Endothelial cell of umbilical vein (primary cell): ENCODE results near the gene BLTP2. TPM values are rescaled to one million over a fixed set of nuclear protein-coding genes. Genes with fewer than 3 reads are reported as not detected.

ENCODE experiments used
- BruUV-seq: library from RNA; stranded (reverse); fragments of 400-500 nt; replicated peaks from 2 replicates; lab custom pipeline; 2021; lab: Mats Ljungman, UMichigan
- CTCF ChIA-PET: fragments of 300-600, 350-600 bp; sonication (Branson Sonifier 250); formaldehyde crosslinking; loops from one replicate; lab custom pipeline; 2021; ENCODE audit warnings: antibody characterized with exemption, inconsistent platforms; lab: Charles Lee
- POLR2A ChIA-PET: fragments of 300-600, 350-600 bp; sonication (Branson Sonifier 250); formaldehyde crosslinking; loops from one replicate; lab custom pipeline; 2021; ENCODE audit warnings: antibody characterized with exemption, inconsistent platforms; lab: Charles Lee
- DNase-seq: peaks from one replicate; pipeline ENCODE4 v3.0.0-alpha.2; 2011; ENCODE audit warnings: low read depth, low spot score
- FAIRE-seq: peaks from 2 replicates; lab custom pipeline; 2011; peaks lifted over from hg19 to GRCh38; lab: Jason Lieb, UNC
- H2AFZ ChIP-seq: 2 replicates; pipeline ENCODE4 v1.6.0; 2012; ENCODE audit warnings: low read depth, low read length, control low read depth, inconsistent platforms
- H3K27ac ChIP-seq: 2 replicates; pipeline ENCODE4 v1.5.1; 2011; ENCODE audit warnings: low read depth, mild to moderate bottlenecking, control low read depth, low read length, moderate library complexity; ENCODE audit not compliant: insufficient read depth
- H3K27me3 ChIP-seq, 2 experiments: 2 replicates each; pipeline versions ENCODE4 v1.6.0 to v1.6.1; 2011; ENCODE audit warnings: low read length in 2 of 2, mixed read lengths in 1 of 2; ENCODE audit not compliant: control insufficient read depth in 2 of 2, insufficient read depth in 2 of 2
- H3K36me3 ChIP-seq, 2 experiments: 2 replicates in 1 of 2; 3 replicates in 1 of 2; pipeline ENCODE4 v1.5.1; 2011; ENCODE audit warnings: low read length in 2 of 2, mild to moderate bottlenecking in 1 of 2, moderate library complexity in 1 of 2; ENCODE audit not compliant: control insufficient read depth in 2 of 2, insufficient read depth in 2 of 2; ENCODE audit errors: extremely low read depth in 1 of 2
- H3K4me1 ChIP-seq: 3 replicates; pipeline ENCODE4 v1.5.1; 2011; ENCODE audit warnings: mild to moderate bottlenecking, low read length; ENCODE audit not compliant: control insufficient read depth, insufficient read depth; ENCODE audit errors: extremely low read depth
- H3K4me2 ChIP-seq: 2 replicates; pipeline ENCODE4 v1.6.1; 2011; ENCODE audit warnings: low read length, control low read depth, mixed read lengths; ENCODE audit not compliant: insufficient read depth
- H3K4me3 ChIP-seq, 3 experiments: fragments of 200-600 bp in 1 of 3; sonication (generic), shearing (Covaris generic) in 1 of 3; replicated peaks in 1 of 3; 2 replicates each; pipeline ENCODE4 v1.5.1; 2011 to 2016; ENCODE audit warnings: control low read depth in 3 of 3, low read length in 3 of 3, mild to moderate bottlenecking in 2 of 3, inconsistent platforms in 1 of 3, low read depth in 1 of 3, moderate library complexity in 1 of 3; ENCODE audit not compliant: insufficient read depth in 1 of 3
- H3K79me2 ChIP-seq: 2 replicates; pipeline ENCODE4 v1.6.0; 2012; ENCODE audit warnings: low read length, inconsistent platforms; ENCODE audit not compliant: control insufficient read depth, insufficient read depth
- H3K9ac ChIP-seq: replicated peaks from 2 replicates; pipeline ENCODE3; 2011; ENCODE audit warnings: low read length, control low read depth; ENCODE audit not compliant: insufficient read depth; ENCODE audit errors: extremely low read depth
- H3K9me1 ChIP-seq: replicated peaks from 3 replicates; pipeline ENCODE4 v1.6.0; 2011; ENCODE audit warnings: mild to moderate bottlenecking, low read length; ENCODE audit not compliant: control insufficient read depth, insufficient read depth; ENCODE audit errors: extremely low read depth
- H3K9me3 ChIP-seq: replicated peaks from 2 replicates; pipeline ENCODE4 v1.5.1; 2012; ENCODE audit warnings: low read length, inconsistent platforms; ENCODE audit not compliant: control insufficient read depth, insufficient read depth
- H4K20me1 ChIP-seq: replicated peaks from 2 replicates; pipeline ENCODE3; 2011; ENCODE audit warnings: mild to moderate bottlenecking, low read length; ENCODE audit not compliant: control insufficient read depth, insufficient read depth; ENCODE audit errors: extremely low read depth
- CTCF ChIP-seq, 2 donors: IDR thresholded peaks; 1 replicate in 1 of 2; 2 replicates in 1 of 2; pipeline ENCODE4 v1.5.1; 2011; ENCODE audit warnings: low read length in 2 of 2, mild to moderate bottlenecking in 2 of 2, moderate library complexity in 2 of 2, control low read depth in 1 of 2, inconsistent platforms in 1 of 2, low read depth in 1 of 2; ENCODE audit not compliant: insufficient read depth in 1 of 2; ENCODE audit errors: extremely low read depth in 1 of 2
- EZH2 ChIP-seq: IDR thresholded peaks from 2 replicates; pipeline ENCODE4 v1.6.1; 2012; ENCODE audit warnings: borderline replicate concordance, low read depth, mild to moderate bottlenecking, moderate library complexity, low read length, inconsistent platforms; ENCODE audit not compliant: severe bottlenecking
- MYC ChIP-seq: IDR thresholded peaks from one replicate; pipeline ENCODE4 v1.6.1; 2011; ENCODE audit warnings: mild to moderate bottlenecking, low read depth, low read length
- POLR2A ChIP-seq: IDR thresholded peaks from 2 replicates; pipeline ENCODE4 v1.6.1; 2012; ENCODE audit warnings: low read depth, mild to moderate bottlenecking, control low read depth, low read length
- POLR2AphosphoS5 ChIP-seq: IDR thresholded peaks from 2 replicates; pipeline ENCODE4 v1.6.1; 2012; ENCODE audit warnings: low read depth, mild to moderate bottlenecking, control low read depth, low read length, moderate library complexity; ENCODE audit not compliant: insufficient read depth
- dilution Hi-C: fragments of 300-500 bp; cut with MboI; formaldehyde crosslinking; loops from one replicate; pipeline ENCODE4 v1.15.0; 2019; ENCODE audit warnings: low sequenced_read_pairs; ENCODE audit not compliant: extremely low pct_ligation_motif_present
- intact Hi-C: fragments of 100-400 bp; cut with micrococcal nuclease; formaldehyde crosslinking; loops from one replicate; pipeline ENCODE4 v1.10.0; 2022
- polyA plus RNA-seq, 4 experiments: library from polyadenylated mRNA; depleted of rRNA in 3 of 4; stranded (reverse) in 3 of 4; unstranded in 1 of 4; fragments of >200 nt; gene quantifications; 2 replicates each; pipeline versions ENCODE4 v1.2.1 to v1.2.3, GENCODE V29; 2011 to 2012; ENCODE audit warnings: missing spikeins in 1 of 4
- total RNA-seq: library from RNA; stranded (reverse); gene quantifications from 2 replicates; pipeline ENCODE4 v1.2.3, GENCODE V29; 2021

BLTP2 gene
- total and polyA plus RNA-seq, 2 donors (not counting 3 experiments of a cell fraction or from before 2014, with no cell fraction given), result 91.4 to 164 TPM

DNA sequence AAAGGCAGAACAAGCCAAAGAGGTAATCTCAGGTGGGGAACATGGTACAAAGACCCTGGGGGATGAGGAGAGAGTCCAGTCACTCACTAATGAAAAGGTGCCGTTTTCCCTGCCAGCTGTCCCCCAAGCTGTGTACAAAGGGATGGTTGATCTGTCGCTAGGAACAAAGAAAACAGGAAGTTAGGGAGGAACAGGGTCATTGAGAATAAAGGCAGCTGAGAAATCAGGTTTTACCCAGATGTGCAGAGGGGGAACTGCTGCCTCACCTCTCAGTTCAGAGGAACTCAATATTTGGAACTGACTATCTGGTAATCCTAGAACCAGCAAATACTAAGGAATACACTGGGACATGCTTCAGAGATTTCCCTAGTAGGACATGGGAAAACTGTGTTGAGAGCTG is 32.4 kb downstream of the BLTP2 start:
- POLR2A ChIA-PET, result no interaction called here
- no TSS peak for BruUV-seq
- intact Hi-C loops, result no loop called here

More for the DNA sequence above, 32.4 kb downstream of the BLTP2 start:
- Histone ChIP-seq H3K4me3 (no peak overlapping the region), H3K9ac (no peak overlapping the region), H3K27me3 (no peaks in the 10 kb centered on the region), H3K79me2 (no peaks in the 10 kb centered on the region), H3K4me1 (peaks cover 7% of the 10 kb centered on the region), H3K4me2 (no peak overlapping the region), H3K36me3 (peaks cover 23 to 26% of the 10 kb centered on the region in 2 experiments), H4K20me1 (no peaks in the 10 kb centered on the region), H3K9me3 (no peaks in the 10 kb centered on the region), H3K27ac (no peak overlapping the region), H2AFZ (no peak overlapping the region), H3K9me1 (no peaks in the 10 kb centered on the region)
- TF ChIP-seq POLR2AphosphoS5, result no peak
- no peak for TF ChIP-seq EZH2
- no peak for TF ChIP-seq MYC
- TF ChIP-seq CTCF (IDR thresholded peaks at IDR 0.05; ENCODE audit: extremely low read depth in 1 of 2, insufficient read depth in 1 of 2, low read depth in 1 of 2, low read length in 2 of 2), result no peak
- no peak for TF ChIP-seq POLR2A
- CTCF ChIA-PET, result interaction anchor here (0.6 to 4.9 kb wide), 16 partner anchors 9 to 127 kb away, joined by 3 to 64 read pairs (median 5); partner anchors contain the start of genes ALDOC and PIGS
- dilution Hi-C loops, result no loop called here
- FAIRE-seq, result no peak
- no peak for DNase-seq
